DMS153 treated with DMSO at 0.1 percent for 48 hours (cell line): ENCODE data around the gene TK2.

Experiments
- DNase-seq: peaks from one replicate; lab custom pipeline; 2025; ENCODE audit not compliant: unreplicated experiment; lab: John Stamatoyannopoulos, UW

TK2 gene

DNA sequence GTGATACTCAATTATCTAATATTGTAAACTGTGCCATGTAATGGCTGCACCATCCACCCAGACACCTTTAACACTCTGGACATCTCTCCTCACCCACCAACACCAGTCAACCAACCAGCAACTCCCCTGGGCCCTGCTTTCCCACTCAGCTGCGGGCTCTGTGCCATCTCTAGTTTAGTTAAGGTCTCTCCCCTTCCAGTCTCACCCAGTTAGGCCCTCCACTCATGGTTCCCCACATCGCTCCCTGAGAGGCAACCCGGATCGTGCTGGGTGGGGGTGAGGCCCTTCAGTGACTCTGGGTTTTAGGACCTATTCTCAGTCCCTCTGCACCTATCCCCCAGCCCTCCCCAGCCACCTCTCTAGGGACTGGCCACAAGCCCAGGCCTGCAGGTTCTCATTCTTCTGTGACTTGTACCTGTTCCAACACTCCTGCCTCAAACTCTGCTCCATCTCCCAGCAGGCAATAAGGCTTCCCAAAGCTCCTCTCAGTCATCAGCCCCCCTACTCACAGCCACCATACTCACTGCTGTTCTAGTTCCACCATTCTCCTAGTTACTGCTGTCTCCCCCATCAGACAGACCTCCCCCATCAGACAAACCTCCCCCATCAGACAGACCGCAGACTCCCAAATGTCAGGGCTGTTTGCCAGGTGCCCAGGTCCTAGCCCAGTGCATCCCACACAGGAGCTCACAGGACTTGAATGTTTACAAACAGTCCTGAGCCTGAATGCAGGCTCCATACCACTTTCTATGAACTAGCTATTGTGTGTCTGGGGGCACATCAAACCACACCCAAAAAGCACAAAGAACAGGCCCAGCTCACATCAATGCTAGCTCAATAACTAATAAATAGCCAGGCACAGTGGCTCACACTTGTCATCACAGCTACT lies 2.6 kb downstream of the TK2 start:
- no peak for DNase-seq

DNA sequence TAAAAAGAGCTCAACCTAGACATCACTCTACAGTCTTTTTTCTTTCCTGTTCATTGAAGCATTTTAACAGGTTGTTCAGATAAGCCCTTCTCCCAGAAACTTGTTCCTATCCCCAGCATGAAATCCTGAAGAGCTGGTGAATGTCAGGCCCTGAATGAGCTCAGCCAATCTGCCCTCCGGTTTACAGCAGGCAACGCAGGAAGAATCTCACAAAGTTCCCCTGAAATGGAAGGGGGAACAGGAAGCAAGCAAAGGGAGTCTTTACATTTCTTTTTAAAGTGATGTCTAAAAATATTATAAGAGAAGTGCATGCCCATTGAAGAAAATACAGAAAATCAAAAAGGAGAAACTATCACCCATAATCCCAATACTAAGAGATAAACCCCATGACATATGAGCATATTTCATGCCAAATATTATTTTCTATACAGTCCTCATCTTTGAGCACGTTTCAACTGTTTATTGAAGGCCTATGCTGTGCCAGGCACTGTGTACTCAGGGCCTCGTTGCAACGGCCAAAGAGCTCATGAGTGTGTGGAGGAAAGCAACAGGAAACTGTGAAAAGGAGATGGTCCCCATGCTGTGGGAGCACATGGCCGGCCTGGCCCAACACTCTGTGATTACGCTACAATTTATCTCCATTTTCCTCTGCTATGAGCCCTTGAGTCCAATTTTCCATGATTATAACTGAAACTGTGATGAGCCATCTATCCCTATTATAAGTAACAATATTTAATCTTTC lies 5.7 kb downstream of the TK2 start:
- no peak for DNase-seq

DNA sequence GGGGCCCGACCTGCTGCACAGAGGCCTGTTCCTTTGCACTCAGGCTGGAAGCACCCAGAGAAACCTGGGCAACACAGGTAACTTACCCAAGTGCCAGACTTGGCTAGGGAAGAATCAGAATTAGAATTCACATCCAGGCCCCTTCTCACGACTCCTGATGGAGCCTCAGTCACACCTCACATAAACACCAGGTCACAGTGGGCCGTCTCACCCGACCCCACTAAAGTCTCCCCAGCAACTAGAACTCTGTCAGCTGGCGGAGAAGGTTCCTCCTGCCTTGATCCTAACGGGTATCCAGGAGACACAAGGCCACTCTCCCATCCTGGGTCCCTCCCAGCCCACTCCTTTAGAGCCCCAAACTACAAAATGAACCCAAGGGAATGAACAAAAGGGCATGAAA lies 6.4 kb downstream of the TK2 start:
- DNase-seq = no peak

DNA sequence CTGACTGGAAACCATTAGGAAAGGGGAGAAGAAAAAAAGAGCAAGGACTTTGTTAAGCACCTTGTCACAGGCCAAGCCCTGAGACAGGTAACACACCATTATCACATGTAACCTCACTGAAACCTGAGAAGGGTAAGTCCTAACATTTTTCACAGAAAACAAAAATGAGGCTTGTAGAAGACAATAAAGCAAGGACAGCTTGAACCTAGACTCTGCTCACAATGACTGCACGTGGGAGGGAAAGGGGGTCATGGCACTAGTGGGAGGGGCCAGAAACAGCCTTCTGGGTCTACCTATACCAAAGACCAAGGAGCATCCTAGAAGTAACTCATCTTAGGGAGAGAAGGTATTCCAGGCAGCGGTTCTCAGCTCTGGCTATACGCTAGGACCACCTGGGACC lies 7.5 kb downstream of the TK2 start:
- DNase-seq = no peak

DNA sequence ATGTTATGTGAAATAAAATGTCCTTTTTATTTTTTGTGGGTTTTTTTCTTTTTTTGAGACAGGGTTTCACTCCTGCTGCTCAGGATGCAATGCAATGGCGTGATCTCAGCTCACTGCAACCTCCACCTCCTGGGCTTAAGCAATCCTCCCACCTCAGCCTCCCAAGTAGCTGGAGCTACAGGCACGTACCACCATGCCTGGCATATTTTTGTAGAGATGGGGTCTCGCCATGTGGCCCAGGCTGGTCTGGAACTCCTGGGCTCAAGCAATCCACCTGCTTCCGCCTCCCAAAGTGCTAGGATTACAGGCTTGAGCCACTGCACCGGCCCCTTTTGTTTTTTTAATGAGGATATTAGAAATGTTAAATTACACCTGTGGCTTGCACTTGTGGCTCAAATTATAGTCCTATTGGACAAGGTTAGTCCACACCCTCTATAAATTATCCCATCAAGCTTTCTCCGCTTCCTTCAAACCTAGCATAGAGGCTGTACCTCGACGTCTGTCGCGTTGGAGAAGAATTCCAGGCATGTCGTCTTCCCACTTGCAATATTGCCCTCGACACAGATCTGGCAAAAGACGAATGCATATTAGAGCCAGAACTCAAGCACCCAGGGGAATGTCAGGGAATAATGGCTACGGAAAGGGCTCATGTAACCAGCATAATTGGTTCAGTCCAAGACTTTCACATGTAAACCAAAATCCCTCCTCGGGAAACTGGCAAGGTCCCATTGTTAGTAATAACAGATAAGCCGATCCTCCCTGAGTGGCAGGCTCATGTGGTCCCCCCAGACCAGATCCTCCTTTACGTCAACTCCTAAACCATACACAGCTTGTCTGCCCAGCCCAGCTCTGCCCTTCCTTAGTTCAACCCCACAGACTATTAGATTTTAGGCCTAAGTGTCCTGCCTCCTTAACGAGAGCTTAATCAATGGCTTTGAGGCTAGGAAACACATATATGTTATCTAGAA lies 8.2 kb downstream of the TK2 start:
- no peak for DNase-seq

DNA sequence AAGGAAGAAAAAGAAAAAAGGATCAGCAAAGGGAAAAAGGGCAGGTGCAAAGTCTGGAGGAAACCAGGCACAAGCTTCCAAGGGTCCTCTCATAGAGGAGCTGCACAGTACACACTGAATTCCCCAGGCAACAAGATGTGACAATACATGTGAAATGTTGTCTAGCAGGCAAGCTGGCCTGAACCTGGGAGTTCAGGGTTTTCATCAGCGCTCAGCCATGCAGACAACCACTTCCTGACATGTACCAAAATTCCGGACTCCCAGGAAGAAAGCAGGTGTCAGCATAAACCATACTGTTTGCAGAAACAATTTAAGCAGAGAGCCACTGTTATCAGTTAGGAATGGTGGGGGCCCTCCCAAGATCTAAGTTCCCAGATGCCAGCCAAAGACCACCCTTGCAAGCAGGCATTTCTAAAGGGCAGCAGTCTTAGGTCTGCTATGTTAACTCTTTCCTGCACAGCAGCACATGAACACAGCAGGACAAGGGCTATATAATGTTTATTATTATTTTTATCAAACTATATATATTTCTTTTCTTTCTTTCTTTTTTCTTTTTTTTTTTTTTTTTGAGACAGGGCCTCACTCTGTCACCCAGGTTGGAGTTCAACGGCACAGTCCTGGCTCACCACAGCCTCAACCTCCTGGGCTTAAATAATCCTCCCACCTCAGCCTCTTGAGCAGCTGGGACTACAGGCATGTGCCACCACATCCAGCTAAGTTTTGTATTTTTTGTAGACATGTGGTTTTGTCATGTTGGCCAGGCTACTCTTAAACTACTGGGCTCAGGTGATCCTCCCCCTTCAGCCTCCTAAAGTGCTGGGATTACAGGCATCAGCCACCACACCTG lies 10.1 kb downstream of the TK2 start:
- DNase-seq = no peak

DNA sequence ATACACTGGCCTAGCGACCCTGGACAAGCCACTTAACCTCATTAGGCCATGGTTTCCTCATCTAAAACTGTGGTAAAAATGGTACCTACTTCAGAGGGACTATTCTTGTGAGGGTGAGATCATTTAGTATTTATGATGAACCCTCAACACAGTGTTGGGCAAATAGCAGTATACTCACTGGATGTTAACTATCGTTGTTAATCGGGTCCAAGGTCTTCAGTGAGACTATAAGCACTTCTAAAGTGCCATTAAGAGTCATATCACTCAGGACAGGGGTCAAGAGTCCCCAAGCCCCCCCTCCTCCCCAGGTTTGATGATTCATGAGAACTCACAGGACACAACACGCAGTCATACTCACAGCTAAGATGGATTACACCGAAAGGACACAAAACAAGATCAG lies 11.0 kb downstream of the TK2 start:
- DNase-seq = no peak

DNA sequence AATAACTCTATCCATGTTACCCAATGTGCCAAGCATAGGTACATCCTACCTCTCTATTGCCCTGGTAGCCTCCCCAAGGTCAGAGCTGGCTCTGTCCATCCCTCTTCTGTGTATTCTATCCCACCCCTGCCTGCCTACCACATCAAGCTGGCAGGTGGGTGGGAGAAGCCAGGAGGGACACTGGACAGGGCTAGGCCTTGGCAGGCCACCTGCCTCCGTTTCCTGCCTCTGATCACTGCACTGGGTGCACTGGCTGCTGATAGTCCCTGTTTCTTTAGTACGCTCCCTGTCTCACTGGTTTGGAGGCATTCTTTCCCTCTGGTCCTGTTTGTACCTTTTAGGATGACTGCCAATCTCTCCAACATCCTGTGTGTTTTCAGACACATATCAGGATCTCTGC lies 12.7 kb downstream of the TK2 start:
- DNase-seq = no peak

DNA sequence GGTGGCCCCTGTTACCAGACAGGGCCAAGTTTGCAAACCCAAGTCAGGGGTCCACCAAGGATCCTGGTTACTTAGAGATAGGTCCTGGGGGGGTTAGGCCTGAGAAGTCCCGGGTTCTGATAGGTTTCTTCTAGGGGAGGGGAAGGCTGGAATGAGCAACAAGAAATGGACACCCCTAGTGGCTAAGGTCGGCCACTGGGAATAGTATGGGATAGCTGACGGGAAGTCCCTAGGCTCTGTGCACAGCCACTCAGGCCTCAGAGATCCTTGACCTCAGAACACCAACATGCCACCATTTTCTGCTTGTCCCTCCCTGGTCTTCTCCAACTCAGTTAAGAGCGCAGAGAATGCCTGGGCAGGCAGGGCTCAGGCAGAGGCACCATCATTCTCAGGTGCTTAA lies 13.4 kb downstream of the TK2 start:
- no peak for DNase-seq

DNA sequence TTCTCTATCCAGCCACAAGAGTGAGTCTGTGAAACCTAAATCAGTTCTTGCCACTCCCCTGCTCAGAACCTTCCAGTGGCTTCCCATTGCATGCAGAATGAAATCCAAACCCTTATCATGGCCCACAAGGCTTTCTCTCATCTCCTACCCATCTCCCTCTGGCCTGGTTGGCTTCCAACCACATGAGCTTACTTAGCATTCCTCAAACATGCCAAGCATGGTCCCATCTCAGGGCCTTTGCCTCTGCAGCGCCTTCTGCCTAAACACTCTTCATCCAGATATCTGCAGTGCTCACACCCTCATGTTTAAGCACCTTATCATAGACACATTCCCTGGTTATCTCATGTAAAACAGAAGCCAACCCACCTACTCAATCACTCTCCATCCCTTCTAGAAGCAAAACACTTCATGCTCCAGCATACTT lies 15.5 kb downstream of the TK2 start:
- no peak for DNase-seq

DNA sequence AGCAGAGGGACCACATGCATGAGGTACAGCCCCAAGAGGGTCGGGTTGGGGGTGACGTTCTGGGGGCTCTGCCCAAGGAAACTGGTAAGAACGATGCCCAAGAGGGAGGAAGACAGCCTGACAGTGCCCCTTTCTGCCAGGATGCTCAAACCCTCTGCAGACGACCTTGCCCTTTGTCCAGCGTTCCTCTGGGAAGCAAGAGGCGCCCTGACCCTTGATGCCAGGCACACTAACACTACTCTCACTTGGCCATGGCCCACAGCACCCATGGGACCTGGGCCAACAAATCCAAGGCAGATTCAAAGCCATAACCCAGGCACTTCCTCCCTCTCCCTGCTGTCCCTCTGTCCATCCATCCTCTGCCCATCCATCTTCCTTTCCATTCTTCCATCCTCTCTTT lies 20.4 kb downstream of the TK2 start:
- DNase-seq = no peak

DNA sequence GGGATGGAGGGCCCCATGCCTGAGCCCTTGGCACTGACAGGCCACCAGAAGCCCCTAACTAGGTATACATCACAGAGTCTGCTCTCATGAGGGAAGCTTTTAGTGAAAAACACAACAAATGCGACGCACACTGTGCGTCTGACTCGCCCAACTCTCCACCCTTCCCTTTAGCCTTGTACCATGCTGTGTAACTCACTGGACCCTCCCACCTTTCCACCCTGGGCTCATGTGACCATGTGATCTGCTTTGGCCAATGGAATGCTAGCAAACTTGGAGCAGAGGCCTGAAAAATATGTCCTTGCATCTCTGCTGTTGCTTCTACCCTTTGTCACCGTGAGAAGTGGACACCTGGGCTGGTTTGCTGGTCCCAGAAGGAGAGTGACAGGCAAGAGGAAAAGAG lies 21.6 kb downstream of the TK2 start:
- no peak for DNase-seq

DNA sequence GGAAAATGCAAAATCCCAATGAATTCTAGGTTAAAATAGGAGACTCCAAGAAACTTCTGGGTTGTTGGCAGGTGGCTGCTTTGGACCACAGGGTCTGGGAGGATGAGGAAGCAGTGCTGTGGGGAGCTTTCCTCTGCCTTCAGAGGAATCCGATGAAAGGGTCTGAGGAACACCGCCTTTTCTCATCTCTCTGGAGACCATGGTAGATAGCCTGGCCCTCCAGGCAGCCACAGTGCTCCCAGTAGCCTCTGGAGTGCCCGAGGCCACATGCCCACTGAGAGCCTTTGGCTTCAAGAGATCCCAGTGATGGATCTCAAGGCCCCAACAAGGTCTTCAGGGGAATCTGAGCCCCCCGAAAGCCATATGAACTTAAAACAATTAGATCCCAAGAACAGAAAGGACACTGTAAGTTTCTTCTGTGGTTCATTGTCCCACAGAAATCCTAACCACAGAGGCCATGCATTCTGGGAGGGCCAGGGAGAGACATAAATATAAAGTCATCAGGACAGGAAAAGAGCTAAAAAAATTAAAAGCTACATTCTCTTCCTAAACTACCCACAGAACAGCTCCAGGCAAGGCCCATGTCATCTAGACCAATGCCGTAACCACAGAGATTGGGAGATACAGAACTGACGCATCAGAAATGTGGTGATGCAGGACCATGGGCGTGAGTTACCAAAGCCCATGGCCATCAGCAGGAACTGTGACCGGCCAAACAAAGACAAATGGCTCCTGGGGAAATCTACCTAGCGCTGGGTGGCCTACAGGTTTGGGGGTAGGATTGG lies 24.3 kb downstream of the TK2 start:
- DNase-seq = no peak

DNA sequence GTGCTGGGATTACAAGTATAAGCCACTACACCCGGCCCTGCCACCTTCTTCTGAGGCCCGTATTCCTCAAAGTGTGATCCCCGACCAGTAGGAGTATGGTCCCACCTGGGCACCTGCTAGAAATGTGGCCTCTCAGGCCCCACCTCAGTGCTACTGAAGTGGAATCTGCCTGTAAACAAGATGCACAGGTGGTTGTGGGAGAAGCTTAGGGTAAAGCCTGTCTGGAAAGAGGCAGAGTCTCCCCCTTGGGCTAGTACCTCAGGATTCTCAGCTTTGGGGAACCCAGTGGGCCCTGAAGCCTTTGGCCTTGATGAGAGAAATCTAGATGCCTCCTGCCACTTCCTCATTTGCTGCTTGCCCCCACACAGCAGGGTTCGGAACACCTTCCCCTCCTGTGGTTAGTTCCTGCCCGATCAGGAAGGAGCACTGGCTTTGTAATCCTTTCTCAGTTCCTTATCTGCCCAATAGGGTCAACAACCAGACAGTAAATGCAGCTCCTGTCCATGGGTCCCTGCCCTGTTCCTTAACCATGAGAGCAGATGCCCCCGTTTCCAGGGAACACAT lies 25.2 kb downstream of the TK2 start:
- DNase-seq = no peak

DNA sequence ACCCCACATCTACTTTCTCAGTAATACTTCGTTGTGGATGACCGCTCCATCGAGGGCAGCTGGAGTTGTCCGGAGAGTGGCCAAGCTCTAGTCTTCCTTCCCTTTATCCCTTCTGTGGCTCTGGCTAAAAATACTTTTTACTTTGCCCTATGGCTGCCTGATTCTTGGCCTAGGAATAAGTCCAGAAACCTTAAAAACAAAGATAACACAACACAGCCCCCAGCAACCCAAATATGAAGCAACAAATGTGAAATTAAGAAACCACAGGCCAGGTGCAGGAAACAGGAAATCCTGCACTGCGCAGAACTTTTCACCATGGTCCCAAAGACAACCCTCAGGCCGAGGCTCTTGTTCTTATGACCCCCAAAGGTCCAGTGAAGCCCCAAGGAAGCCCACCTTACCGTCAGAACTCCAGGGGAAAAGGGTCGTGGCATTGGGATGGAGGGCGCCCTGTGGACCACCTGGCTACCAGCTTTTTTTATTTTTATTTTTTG lies 26.0 kb downstream of the TK2 start:
- no peak for DNase-seq

DNA sequence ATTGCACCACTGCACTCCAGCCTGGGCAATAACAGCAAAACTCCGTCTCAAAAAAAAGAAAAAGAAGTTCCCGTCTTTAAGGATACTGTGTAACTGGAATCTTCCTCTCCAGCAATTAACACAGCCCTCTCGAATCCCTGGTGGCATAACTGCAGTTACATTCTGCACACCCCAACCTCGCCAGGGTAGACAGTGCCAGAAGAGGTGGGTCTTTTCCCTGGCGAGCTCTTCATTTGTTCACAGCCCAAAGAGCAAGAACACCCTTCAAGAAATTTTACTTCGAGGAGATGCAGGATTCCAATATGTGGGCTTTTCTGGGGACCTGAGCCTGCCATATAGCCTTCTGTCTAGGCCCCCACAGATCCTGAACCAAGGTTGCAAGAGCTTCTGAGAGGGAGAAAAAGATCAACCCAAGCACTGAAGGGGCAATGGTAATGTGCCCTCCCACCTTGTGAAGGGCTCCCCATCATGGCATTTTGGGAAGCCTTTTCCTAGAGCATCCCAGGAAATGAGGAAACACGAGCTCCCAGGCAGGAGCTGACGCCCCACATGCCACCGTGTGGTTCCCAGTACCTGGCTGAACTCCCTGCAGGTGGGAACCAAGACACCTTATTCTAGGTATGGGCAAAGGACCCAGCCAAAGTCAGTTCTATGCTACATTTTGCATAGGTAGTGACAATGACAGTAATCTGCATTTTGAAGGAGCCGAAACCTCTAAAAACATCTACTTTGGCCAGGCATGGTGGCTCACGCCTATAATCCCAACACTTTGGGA lies 26.9 kb downstream of the TK2 start:
- DNase-seq = no peak

DNA sequence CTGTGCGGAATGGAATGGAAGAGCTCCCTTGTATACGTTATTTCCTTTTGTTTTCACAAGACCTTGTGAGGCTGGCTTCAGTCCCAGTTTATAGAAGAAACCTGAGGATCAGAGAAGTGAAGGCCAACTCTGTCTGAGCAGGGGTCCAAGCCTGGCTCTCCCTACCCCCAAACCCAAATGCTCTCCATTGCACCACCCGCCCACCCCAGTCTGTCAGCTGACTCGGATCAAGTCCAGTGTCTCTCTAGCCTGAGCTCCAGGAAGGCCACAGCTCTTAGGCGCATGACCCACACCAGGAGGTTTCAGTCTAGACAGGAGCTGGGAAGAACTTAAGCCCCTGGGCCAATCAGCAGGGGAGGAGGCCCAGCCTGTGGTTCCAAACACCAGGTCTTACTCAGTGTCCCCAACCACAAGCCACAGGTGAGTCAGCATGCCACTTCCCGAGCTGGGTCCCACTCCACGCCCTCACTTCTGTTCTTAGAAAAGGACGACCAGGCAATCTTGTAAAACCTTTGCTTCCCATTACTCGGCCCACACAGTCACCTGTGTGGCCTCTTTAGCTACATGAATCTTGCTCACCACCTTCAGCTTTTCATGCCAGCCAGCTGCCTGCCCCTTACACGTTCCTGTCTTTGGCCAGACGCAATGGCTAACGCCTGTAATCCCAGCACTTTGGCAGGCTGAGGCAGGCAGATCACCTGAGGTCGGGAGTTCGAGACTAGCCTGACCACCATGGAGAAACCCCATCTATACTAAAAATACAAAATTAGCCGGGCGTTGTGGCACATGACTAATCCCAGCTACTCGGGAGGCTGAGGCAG lies 27.8 kb downstream of the TK2 start:
- DNase-seq = no peak
